Lung (tissue), 12 donors: ENCODE measurements around the gene SNX30. TPM values are rescaled to one million over a fixed set of nuclear protein-coding genes. Genes with fewer than 3 reads are reported as not detected.

ENCODE experiments used
- ATAC-seq: fragments of 200-7000 bp; cut with Tn5 transposase; one replicate; pipeline ENCODE4 v1.9.1; 2020; ENCODE audit warnings: moderate number of reproducible peaks; ENCODE audit not compliant: insufficient read depth, low FRiP score
- DNase-seq, 3 donors: peaks; one replicate each; pipeline ENCODE4 v3.0.0-alpha.2; 2013 to 2017
- H3K27ac ChIP-seq, 2 donors: one replicate each; pipeline ENCODE4 v1.5.1; 2013; ENCODE audit warnings: mild to moderate bottlenecking in 2 of 2, moderate library complexity in 2 of 2, control low read depth in 1 of 2, inconsistent platforms in 1 of 2, low read depth in 1 of 2, low read length in 1 of 2
- H3K27me3 ChIP-seq, 3 donors: one replicate each; pipeline ENCODE4 v1.5.1; 2013; ENCODE audit warnings: low read length in 2 of 3; ENCODE audit not compliant: control insufficient read depth in 3 of 3, insufficient read depth in 3 of 3
- H3K36me3 ChIP-seq, 4 donors: one replicate each; pipeline ENCODE4 v1.5.1; 2013; ENCODE audit warnings: low read length in 4 of 4, mild to moderate bottlenecking in 1 of 4, moderate library complexity in 1 of 4; ENCODE audit not compliant: control insufficient read depth in 4 of 4, insufficient read depth in 4 of 4
- H3K4me1 ChIP-seq, 5 donors: one replicate each; pipeline ENCODE4 v1.5.1; 2013; ENCODE audit warnings: low read length in 5 of 5, mild to moderate bottlenecking in 2 of 5, moderate library complexity in 1 of 5; ENCODE audit not compliant: control insufficient read depth in 5 of 5, insufficient read depth in 5 of 5
- H3K4me3 ChIP-seq: one replicate; pipeline ENCODE4 v1.5.1; 2013; ENCODE audit warnings: mild to moderate bottlenecking, control low read depth, moderate library complexity
- H3K9ac ChIP-seq, 2 donors: one replicate each; pipeline ENCODE4 v1.5.1; 2013; ENCODE audit warnings: low read length in 2 of 2, control low read depth in 1 of 2; ENCODE audit not compliant: insufficient read depth in 1 of 2
- H3K9me3 ChIP-seq, 4 donors: one replicate each; pipeline ENCODE4 v1.5.1; 2013; ENCODE audit warnings: low read length in 3 of 4, mild to moderate bottlenecking in 1 of 4, moderate library complexity in 1 of 4; ENCODE audit not compliant: control insufficient read depth in 4 of 4, insufficient read depth in 3 of 4
- WGBS, 2 donors: extraction: QIAGEN DNeasy Blood & Tissue Kit; methylation state at CpG; one replicate each; pipeline ENCODE4 v1.1.7; 2013; 5-methylcytosine and 5-hydroxymethylcytosine counted together
- polyA plus RNA-seq, 2 donors: library from polyadenylated mRNA; stranded (reverse); fragments of 200-250 nt; gene quantifications; one replicate each; pipeline ENCODE4 v1.2.1, GENCODE V29; 2013
- total RNA-seq, 2 donors: library from RNA; depleted of rRNA in 1 of 2; stranded (reverse); fragments of >200 nt in 1 of 2; gene quantifications; one replicate each; pipeline ENCODE4 v1.2.1, GENCODE V29; 2014 to 2021
- TF ChIP-seq, protein P1 (sequence below): IDR thresholded peaks from 2 replicates; pipeline ENCODE4 v1.5.1; 2012; ENCODE audit warnings: mild to moderate bottlenecking; ENCODE audit errors: control extremely low read depth, extremely low read depth
- donor health status: control.
- donor health status: control.
- donor health status: Bipolar disorder and iron deficiency.
- donor health status: healthy.
- donor health status: DM: yes; HTN: yes; CAD: no.

The SNX30 gene
- total and polyA plus RNA-seq, 4 donors = 13.7 to 63.1 (median 35.8) TPM

DNA sequence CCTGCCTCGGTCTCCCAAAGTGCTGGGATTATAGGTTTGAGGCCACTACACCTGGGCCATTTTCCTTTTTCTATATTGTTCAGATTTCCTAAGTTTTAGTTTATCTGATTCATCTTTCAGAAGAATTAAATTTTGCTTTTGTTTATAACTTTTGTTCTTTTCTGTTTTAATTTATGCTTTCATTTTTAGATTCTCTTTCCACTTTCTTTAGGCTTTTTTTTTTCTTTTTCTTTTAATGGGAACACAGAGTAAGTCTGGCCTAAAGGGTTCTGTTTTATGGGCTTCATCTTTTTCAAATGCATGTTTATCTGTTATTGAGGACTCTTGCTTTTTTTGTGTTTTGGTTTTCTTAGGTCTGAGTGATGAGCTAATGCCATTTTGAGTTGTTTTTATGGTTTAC is 42.1 kb downstream of the SNX30 start:
- DNase-seq (no peak), ATAC-seq (no peak)
- TF ChIP-seq, protein P1, sequence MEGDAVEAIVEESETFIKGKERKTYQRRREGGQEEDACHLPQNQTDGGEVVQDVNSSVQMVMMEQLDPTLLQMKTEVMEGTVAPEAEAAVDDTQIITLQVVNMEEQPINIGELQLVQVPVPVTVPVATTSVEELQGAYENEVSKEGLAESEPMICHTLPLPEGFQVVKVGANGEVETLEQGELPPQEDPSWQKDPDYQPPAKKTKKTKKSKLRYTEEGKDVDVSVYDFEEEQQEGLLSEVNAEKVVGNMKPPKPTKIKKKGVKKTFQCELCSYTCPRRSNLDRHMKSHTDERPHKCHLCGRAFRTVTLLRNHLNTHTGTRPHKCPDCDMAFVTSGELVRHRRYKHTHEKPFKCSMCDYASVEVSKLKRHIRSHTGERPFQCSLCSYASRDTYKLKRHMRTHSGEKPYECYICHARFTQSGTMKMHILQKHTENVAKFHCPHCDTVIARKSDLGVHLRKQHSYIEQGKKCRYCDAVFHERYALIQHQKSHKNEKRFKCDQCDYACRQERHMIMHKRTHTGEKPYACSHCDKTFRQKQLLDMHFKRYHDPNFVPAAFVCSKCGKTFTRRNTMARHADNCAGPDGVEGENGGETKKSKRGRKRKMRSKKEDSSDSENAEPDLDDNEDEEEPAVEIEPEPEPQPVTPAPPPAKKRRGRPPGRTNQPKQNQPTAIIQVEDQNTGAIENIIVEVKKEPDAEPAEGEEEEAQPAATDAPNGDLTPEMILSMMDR = no peak
- H3K9ac ChIP-seq = no peak overlapping the region
- no peak overlapping the region for H3K4me3 ChIP-seq
- no peaks in the 10 kb centered on the region for H3K9me3 ChIP-seq
- WGBS, 2 donors = 96 to 100% methylated on average over 1 of the region's 1 CpG
- no peak overlapping the region for H3K27ac ChIP-seq
- no peaks in the 10 kb centered on the region for H3K27me3 ChIP-seq
- H3K36me3 ChIP-seq = no peaks in the 10 kb centered on the region
- peaks cover 0 to 17% (median 0%) of the 10 kb centered on the region in 5 donors for H3K4me1 ChIP-seq

DNA sequence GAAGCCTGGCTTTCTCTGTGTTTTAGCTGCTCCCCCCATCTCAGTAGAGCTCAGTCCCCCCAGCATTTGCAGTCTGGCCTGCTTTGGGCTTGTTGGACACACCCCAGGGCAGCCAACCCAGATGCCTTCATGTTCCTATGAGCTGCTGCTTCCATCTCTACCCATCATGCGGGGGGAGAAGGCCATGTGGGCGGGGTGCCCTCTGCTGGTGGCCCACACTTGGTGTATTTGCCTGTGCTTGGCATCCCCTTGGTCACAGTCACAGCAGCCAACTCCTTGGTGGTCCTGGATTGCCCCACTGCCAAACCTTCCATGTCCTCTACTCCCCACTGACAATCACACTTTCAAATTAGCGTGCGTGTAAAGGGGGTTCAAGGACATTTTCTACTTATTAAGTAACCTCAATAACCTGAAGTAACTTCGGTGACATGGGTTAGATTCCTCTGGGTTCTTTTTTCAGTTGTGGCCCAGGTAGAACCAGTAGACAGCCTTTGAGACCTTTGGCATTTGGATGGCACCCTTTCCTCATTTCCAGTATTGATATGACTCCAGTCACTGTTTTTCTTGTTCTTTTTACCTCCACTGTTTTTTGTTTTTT is 42.8 kb downstream of the SNX30 start:
- Histone ChIP-seq H3K4me1 (peaks cover 0 to 16% (median 0%) of the 10 kb centered on the region in 5 donors), H3K36me3 (no peaks in the 10 kb centered on the region), H3K27me3 (no peaks in the 10 kb centered on the region), H3K27ac (no peak overlapping the region), H3K9me3 (no peaks in the 10 kb centered on the region), H3K9ac (no peak overlapping the region), H3K4me3 (no peak overlapping the region)
- peak; percentile 50 for ATAC-seq
- TF ChIP-seq, protein P1 = peak; percentile 44
- peak in 1 of 3 donors; percentile 46 for DNase-seq
- 61 to 64% methylated on average over 5 of the region's 5 CpGs for WGBS, 2 donors

DNA sequence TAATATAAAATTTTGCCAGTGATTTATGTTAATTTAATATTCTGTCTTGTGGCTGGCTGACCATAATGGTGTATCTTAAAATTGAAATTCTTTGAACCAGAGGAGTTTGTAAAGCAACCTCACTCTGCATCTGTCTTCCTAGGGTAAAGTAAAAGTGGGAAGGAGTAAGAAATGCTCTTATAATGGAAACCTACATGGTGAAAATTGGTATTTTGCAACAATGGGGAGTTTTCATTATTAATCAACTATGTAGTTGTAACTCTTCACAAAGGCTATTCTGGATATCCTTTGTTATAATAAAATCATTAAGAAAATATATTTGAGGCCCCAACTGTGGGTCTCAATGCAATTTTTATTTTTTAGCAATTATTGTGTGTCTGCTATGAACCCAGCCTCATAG is 44.2 kb downstream of the SNX30 start:
- no peak for DNase-seq
- H3K27me3 ChIP-seq = no peaks in the 10 kb centered on the region
- TF ChIP-seq, protein P1 = no peak
- H3K9ac ChIP-seq = no peak overlapping the region
- H3K27ac ChIP-seq = no peak overlapping the region
- H3K9me3 ChIP-seq = no peaks in the 10 kb centered on the region
- ATAC-seq = no peak
- no peak overlapping the region for H3K4me3 ChIP-seq
- H3K4me1 ChIP-seq = peaks cover 0 to 15% (median 0%) of the 10 kb centered on the region in 5 donors
- H3K36me3 ChIP-seq = no peaks in the 10 kb centered on the region

DNA sequence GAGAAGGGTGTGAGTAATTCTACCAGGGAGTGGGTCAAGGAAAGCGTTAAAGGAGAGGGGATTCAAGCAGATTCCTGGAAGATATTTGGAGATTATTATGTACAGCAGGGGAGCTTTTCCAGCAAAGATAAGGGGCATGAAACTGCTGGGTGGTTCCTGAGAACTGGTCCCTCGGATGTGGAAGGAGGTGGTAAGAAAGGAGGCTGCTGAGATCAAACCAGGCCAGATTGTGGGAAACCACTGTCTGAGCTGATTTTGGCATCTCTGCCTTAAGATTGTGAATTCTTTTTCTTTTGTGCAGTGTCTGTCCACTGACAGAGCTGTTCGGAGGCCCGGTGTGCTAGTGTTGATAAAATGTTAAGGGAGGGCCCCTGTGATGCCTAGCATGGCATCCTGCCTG is 45.4 kb downstream of the SNX30 start:
- peaks cover 0 to 12% (median 0%) of the 10 kb centered on the region in 5 donors for H3K4me1 ChIP-seq
- no peaks in the 10 kb centered on the region for H3K9me3 ChIP-seq
- H3K27ac ChIP-seq = peak overlapping the region in 1 of 2 donors; percentile 15
- TF ChIP-seq, protein P1 = no peak
- DNase-seq (no peak), ATAC-seq (no peak)
- H3K4me3 ChIP-seq = no peak overlapping the region
- H3K27me3 ChIP-seq = no peaks in the 10 kb centered on the region
- no peak overlapping the region for H3K9ac ChIP-seq
- no peaks in the 10 kb centered on the region for H3K36me3 ChIP-seq
- WGBS, 2 donors = 33 to 61% methylated on average over 4 of the region's 4 CpGs
